ENCODE results near the gene INHA.

Gene INHA

DNA sequence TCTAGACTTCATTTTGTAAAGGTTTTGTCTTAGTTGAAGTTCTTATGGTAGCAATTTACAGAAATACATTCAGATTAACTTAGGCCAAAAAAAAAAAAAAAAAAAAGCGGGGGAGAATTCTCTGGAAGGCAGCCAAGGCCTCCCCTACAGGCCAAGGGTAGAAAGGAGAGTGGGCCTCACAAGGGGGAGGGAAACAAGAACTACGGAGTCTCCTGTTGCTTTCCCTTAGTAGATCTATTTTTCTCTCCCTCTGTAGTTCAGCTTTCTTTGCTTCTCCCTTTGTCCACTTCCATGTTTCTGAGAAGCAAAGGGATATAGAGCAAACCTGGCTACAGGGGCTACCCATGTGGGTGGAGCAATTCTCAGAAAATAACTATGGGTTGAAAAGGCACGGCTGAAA is 23.1 kb downstream of the INHA start:
- DNase-seq (ENCODE audit: extremely low spot score) = no peak
- POLR2A ChIA-PET = no interaction called here
- CTCF ChIA-PET = interaction anchor here (0.9 to 3.9 kb wide), 4 partner anchors 34 to 94 kb away, joined by 3 to 21 read pairs (median 7); no protein-coding TSS in a partner anchor
- TF ChIP-seq, protein P1, sequence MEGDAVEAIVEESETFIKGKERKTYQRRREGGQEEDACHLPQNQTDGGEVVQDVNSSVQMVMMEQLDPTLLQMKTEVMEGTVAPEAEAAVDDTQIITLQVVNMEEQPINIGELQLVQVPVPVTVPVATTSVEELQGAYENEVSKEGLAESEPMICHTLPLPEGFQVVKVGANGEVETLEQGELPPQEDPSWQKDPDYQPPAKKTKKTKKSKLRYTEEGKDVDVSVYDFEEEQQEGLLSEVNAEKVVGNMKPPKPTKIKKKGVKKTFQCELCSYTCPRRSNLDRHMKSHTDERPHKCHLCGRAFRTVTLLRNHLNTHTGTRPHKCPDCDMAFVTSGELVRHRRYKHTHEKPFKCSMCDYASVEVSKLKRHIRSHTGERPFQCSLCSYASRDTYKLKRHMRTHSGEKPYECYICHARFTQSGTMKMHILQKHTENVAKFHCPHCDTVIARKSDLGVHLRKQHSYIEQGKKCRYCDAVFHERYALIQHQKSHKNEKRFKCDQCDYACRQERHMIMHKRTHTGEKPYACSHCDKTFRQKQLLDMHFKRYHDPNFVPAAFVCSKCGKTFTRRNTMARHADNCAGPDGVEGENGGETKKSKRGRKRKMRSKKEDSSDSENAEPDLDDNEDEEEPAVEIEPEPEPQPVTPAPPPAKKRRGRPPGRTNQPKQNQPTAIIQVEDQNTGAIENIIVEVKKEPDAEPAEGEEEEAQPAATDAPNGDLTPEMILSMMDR (IDR thresholded peaks at IDR 0.05; ENCODE audit: control extremely low read depth, extremely low read depth, low read depth, missing control alignments) = no peak

DNA sequence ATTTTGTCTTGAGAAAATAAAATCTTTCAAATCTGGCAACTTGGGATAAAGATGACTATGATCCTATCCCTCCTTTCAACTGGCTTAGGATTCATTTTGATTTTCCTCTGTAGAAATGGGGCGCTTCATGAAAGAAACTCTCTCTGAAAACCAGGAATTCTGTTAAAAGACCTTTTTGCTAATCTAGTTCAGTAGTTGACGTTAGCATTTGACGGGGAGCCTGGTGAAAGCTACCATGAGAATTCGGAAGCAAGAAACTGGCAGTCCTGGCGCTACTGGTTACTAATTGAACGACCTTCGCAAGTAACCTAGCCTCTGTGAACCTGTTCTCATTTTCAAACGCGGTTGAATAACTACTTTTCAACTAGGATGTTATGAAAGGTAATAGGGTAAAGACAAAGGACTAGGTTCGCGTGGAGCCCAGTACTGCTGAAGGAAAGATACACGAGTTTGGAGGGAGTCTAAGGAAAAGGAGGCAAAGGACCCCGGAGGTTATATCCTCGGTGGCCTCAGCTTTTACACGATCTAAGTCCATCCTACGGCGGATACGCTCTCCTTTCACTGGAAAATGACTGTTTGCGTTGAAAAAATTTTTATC is 24.9 kb downstream of the INHA start:
- no peak for DNase-seq (ENCODE audit: extremely low spot score)

DNA sequence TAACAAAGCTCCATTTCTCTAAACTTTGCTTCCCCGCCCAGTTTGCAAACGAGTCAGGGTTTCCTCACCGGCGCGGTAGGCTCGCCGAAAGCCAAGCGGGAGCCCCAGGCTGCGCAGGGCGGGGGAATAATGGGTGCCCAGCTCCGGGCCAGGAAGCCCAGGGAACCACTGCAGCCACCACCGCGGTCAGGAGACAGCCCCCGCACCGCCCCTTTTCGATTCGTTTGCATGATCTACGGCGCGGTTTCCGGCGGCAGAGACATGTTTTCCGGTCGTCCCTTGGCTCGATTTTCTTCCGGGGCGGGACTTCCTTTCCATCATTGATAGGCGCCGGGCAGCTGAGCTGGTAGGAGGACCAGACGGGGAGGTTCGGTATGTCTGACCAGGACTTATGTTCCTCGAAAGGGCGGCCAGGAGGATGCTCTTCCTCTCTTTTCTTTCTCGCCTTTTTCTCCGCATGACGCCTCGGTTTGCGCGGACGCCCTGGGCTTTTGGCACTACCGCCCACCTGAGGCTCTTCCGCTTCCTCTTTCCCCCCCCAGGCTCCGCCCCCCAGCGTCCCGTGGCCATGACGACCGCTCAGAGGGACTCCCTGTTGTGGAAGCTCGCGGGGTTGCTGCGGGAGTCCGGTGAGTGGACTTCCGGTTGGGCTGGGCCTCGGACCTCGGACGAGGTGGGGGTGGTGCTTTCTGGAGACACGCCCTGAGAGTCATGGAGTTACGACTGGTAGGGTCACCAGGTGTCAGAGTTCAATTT is 25.6 kb downstream of the INHA start, which contains the start of gene STK11IP:
Gene STK11IP (plus strand): TSS at position 306 of the 756 bp plus-strand sequence. CDS start 263 bp downstream, at position 569.
- peak; percentile 96 for DNase-seq (ENCODE audit: extremely low spot score)
- TF ChIP-seq, protein P1 (IDR thresholded peaks at IDR 0.05; ENCODE audit: control extremely low read depth, extremely low read depth, low read depth, missing control alignments) = no peak
- CTCF ChIA-PET = interaction anchor here (0.8 to 3.9 kb wide), 11 partner anchors 12 to 209 kb away, joined by 3 to 21 read pairs (median 4); partner anchors contain the start of genes CHPF, DNPEP and TMEM198
- POLR2A ChIA-PET = interaction anchor here (0.5 to 0.6 kb wide), 3 partner anchors 54 to 1015 kb away, joined by 3 to 4 read pairs (median 3); partner anchors contain the start of genes CHPF and TMEM198

More for the DNA sequence above, 24.9 kb downstream of the INHA start:
- CTCF ChIA-PET = interaction anchor here (1.0 to 3.9 kb wide), 11 partner anchors 12 to 209 kb away, joined by 3 to 21 read pairs (median 4); partner anchors contain the start of genes CHPF, DNPEP and TMEM198
- TF ChIP-seq, protein P1 (IDR thresholded peaks at IDR 0.05; ENCODE audit: control extremely low read depth, extremely low read depth, low read depth, missing control alignments) = no peak
- POLR2A ChIA-PET = interaction anchor here (0.6 kb wide), 1 partner anchor 380 kb away, joined by 4 read pairs; no protein-coding TSS in a partner anchor

DNA sequence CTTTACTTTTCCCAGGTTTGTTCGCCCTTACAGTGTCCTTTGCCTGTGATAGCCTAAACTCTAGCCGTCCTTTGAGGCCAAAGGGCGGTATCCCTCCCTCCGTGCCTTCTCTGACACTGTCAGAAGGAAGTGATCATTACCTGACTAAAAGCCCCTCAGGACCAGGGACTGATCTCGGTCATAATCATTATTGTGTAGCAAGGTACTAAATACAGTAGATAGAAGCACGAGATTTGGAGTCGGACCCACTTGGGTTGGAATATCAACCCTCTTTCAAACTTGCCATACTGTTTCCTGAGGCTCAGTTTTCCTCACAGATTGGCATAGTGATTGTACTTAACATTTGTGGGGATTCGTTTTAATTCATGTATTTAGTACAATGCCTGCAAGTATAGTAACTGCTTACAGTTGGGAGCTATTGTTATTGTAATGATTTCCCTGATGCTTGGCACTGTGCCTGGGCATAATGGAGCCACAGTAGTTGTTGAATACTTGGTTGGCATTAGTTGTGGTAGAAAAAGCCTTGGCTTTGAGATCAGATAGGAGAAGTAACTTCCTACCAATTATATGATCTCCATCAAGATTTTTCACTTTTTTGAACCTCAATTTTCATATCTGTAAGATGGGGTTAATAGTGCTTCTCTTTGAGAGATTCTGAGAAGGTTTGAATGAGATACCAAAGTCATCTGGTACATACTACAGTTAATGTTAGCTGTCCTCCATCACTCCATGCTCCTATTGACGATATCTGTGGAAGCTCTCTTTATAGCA is 26.4 kb downstream of the INHA start:
- CTCF ChIA-PET = interaction anchor here (0.8 to 3.9 kb wide), 6 partner anchors 38 to 103 kb away, joined by 3 to 21 read pairs (median 6); a partner anchor contains a TSS
- POLR2A ChIA-PET = interaction anchor here (0.5 kb wide), 1 partner anchor 55 kb away, joined by 3 read pairs; the partner anchor contains the start of genes CHPF and TMEM198
- no peak for DNase-seq (ENCODE audit: extremely low spot score)
- TF ChIP-seq, protein P1 (IDR thresholded peaks at IDR 0.05; ENCODE audit: control extremely low read depth, extremely low read depth, low read depth, missing control alignments) = no peak

DNA sequence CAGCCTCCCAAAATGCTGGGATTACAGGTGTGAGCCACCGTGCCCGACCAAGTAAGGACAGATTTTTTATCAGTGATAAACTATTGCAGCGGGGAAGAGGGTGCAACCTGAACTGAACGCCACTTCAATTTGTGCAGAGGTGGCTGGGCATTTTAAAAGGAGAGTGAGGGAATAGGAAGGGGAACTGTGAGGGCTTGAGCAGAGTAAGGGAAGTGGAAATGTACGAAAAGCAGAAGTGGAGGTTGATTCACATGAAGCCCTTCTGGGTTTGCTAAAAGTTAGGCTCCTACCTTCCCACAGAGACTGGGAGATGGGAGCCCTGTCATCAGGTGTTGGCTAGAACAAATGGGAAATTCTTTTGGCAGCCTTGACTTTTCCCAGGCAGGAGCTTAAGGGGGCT is 31.7 kb downstream of the INHA start:
- DNase-seq (ENCODE audit: extremely low spot score) = no peak
- ChIA-PET CTCF (interaction anchor here (1.0 to 3.3 kb wide), 4 partner anchors 43 to 74 kb away, joined by 4 to 13 read pairs (median 9); no protein-coding TSS in a partner anchor), POLR2A (no interaction called here)
- TF ChIP-seq, protein P1 (IDR thresholded peaks at IDR 0.05; ENCODE audit: control extremely low read depth, extremely low read depth, low read depth, missing control alignments) = no peak

DNA sequence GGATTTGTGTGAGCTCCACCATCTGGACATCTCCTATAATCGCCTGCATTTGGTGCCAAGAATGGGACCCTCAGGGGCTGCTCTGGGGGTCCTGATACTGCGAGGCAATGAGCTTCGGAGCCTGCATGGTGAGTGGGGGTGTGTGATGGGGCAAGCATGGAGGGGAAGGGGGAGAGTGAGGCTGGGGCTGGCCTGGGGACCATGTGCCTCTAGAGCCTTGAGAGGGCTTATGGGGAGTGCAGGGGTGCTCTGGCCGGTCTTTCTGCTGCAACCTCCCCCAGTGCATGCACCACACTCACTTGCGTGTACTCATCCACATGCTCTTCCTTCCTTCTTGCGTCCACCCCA is 33.5 kb downstream of the INHA start:
- POLR2A ChIA-PET = no interaction called here
- CTCF ChIA-PET = interaction anchor here (2.9 kb wide), 1 partner anchor 46 kb away, joined by 9 read pairs; no protein-coding TSS in a partner anchor
- TF ChIP-seq, protein P1 (IDR thresholded peaks at IDR 0.05; ENCODE audit: control extremely low read depth, extremely low read depth, low read depth, missing control alignments) = no peak
- no peak for DNase-seq (ENCODE audit: extremely low spot score)

Data from GM10248 (cell line).